Activated CD8-positive, alpha-beta memory T cell treated with anti-CD3 and anti-CD28 coated beads for 1 hour (primary cell): ENCODE measurements around the gene NDC1.
"Not testable (repeated sequence)": the region's sequence is repeated elsewhere in the genome, so short reads cannot be mapped to it uniquely, and the experiment has no call there.

Source experiments
- DNase-seq, 2 donors: peaks; one replicate each; pipeline ENCODE4 v3.0.0-alpha.2; 2020; ENCODE audit warnings: low read depth in 1 of 2; ENCODE audit errors: extremely low read depth in 1 of 2

The NDC1 gene

GRCh38 chr1:53769184-53769583 lies 68.9 kb downstream of the NDC1 start:
- DNase-seq: no peak

GRCh38 chr1:53766831-53767405 lies 71.2 kb downstream of the NDC1 start:
- DNase-seq: no peak

DNA sequence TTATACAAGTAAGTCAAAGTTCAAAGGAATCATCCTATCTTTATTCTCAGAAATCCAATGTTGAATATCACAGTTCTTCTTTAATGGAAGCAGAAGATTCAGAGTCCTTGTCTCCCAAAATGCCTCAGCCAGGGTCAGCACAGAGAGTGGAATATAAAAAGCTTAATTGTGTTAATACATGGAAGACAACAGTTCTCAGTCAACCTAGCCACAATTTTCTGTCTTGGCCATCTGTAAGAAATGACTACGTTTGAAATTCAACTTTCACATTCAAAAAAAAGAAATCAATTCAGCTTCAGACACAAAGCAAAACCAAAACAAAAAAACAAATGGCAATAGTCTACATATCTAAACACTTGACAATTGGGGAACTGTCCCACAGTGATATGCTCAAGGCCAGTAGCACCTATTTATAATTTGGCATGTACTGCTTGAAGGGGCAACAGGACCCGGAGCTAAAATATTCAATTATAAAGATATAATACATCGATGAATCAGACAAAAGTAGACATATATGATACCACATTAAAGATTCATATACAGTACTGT lies 71.8 kb downstream of the NDC1 start:
- no peak for DNase-seq

DNA sequence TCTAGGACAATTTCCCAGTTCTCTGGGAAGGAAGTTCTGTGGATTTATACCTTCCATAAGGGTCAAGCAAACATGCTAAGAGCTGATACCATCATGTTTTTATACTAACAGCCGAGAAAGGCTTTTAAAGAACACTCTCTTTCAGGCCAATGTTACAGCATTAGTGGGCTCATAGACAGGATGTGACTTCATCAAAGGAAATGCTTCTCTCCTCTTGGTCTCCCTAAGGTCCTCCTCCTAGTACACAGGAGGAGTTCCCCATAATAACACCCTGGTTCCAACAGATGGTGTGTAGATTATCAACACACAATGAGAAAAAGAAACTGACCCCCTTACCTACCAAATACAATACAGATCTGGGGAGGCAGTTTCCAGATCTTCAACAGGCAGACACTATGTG lies 72.4 kb downstream of the NDC1 start:
- no peak for DNase-seq

- DNase-seq: no peak
Observed at GRCh38 chr1:53763911-53764310, 74.2 kb downstream of the NDC1 start.

- DNase-seq: no peak
Observed at GRCh38 chr1:53763461-53763860, 74.6 kb downstream of the NDC1 start.

DNA sequence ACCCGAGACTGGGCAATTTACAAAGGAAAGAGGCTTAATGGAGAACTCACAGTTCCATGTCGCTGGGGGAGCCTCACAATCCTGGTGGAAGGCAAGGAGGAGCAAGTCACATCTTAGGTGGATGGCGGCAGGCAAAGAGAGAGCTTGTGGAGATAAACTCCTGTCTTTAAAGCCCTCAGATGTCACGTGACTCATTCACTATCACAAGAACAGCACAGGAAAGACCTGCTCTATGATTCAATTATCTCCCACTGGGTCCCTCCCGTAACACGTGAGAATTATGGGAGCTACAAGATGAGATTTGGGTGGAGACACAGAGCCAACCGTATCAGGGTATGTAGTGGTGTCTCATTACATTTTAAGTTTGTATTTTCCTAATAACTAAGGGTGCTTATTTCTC lies 77.6 kb downstream of the NDC1 start:
- not testable (repeated sequence) for DNase-seq

DNA sequence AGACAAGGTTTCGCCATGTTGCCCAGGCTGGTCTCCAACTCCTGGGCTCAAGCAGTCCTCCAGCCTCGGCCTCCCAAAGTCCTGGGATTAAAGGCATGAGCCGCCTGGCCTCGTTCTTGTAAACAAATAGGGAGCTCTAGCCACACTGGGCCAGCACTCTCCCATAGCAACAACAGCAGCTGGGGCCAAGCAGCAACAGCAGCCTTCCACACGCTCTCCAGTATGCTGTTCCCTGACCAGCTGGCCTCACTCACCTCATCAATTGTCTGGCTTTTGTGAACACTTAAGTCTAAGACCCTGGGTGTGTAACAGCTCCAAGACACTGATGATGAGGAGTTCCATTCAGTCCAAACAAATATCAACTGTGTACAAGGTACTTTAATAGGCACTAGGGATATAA lies 82.2 kb downstream of the NDC1 start:
- DNase-seq: no peak

DNA sequence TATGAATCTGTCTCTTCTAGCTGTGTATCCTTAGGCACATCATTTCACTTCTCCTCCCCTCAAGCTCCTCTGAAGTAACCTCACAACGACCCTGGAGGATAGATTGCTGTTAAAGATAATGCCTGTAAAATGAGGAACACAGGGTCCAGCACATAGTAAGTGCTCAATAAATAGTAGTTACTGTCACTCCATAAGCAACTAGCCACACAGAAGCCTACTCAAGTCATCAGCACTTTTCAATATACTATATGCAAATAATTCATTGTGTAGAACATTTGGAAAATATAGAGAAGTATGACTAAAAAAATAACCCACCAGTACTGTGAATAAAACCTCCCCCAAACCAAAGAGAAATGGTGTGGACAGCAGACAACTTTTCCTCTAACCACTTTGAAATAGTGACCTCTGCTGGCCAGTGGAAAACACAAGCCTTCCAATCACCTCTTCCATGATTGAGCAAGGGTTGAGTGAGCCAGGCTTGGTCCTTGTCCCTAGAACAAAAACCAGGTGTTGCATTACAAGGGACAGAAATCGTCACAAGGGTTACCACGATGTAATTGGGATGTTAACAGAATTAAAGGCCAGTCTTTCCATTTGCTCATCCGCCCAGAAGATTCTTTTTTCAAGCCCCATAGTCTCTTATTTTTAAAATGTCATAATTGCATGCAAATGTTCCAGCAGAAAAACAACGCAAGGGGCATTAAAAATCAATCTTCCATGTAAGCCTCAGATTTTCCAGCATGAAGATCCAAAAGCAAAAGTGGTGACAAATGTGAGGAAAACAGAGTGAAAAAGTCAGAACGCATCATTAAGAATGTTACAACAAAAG lies 83.4 kb downstream of the NDC1 start:
- DNase-seq: no peak

GRCh38 chr1:53752281-53752680 lies 85.8 kb downstream of the NDC1 start:
- DNase-seq: no peak

- DNase-seq: no peak
Observed at GRCh38 chr1:53747841-53748240, 90.3 kb downstream of the NDC1 start.

- no peak for DNase-seq
Observed at GRCh38 chr1:53740621-53741105, 97.4 kb downstream of the NDC1 start.

DNA sequence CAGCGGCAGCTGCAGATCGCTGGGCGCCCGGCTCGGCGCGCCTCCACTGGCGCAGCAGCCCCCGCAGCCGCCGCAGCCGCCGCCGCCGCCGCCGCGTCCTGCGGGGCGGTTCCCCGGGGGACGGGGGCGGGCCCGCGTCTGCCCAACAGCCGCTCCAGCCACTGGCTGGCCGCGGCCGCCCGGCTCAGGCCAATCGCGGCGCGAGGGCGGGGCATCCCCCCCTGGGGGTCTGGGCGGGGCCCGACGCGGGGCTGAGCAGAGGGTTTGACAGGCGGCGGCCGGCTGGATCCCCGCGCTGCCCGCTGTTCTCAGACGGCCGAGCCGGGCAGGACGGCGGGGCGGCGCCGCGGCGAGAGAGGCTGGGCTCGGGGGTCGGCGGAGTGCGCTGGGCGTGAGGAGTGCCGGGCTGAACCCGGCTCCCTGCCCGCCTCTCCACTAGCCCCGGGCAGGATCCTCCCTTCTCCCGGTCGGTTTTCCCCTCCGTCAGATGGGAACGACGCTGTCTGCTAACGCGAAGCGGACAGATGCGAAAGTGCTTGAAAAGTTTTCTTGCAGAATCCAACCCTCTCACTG lies 98.9 kb downstream of the NDC1 start, which contains the start of gene GLIS1:
GLIS1 (minus strand) TSS at position 56 of the 573 bp plus-strand sequence. CDS start 1,100 bp downstream, outside the sequence.
- no peak for DNase-seq

DNA sequence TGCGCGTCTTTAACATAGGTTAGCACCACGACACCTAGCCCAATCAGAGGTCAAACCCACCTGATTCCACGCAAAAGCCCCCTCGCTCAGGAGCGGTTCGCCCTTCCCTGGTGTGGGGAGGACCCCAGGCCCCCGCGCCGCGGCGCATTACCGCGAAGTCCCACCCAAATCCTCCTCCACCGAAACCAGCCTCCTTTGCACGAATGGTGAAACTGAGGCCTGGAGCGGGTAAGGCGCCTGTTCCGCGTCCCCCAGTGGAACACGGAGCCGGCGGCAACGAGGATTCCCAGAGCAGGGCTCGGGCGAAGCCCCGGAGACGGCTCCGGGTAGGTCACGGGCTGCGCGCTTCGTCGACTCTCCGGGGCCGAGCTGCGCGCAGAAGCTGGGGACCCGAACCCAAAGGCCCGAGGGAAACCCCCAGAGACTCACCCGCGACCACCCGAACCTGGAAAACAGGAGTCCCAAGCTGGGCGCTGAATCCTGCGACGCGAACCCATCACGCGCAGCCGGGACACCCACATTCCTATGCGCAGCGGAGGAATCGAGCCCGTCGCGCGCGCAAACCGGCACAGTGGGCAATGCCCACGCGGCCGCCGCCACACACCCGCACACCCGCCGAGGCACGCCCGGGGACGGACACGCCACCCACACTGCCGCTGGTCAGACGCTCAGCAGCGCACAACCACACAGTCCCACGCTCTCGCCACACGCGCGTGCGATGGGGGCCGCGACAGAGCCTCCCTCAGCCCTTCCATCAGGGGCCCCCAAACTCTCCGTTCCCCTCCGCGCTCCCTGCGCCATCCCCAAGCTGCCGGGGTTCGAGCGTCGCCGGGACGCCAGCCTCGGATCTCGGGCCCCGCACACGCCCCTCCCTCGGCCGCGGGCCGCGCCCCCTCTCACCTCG lies 99.6 kb downstream of the NDC1 start:
- no peak for DNase-seq

DNA sequence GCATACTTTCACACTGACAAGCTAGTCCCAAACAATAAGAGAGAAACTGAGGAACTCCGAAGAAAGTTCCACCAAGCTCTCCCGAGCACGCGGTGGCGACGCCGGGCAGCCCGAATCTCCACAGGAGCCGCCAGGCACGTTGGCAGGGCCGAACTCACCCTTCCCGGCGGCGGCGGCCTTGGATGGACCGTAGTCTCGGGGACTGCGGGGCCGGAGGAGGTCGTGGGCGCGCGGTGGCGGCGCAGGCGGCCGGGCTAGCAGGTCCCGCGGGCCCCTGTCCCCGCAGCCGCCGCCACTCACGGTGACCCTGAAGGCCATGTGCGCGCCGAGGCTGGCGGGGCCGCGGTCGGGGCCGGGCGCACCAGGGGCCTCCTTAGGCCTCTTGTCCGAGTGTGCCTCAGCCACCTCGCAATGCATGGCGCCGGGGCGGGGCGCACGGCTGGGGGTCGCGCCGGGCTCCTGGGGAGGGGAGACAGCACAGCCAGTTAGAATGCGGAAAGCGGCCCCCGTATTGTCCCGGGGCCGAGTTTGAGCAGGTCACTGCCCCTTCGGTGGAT lies 100.4 kb downstream of the NDC1 start:
- no peak for DNase-seq

- no peak for DNase-seq
Observed at GRCh38 chr1:53736290-53736689, 101.8 kb downstream of the NDC1 start.

DNA sequence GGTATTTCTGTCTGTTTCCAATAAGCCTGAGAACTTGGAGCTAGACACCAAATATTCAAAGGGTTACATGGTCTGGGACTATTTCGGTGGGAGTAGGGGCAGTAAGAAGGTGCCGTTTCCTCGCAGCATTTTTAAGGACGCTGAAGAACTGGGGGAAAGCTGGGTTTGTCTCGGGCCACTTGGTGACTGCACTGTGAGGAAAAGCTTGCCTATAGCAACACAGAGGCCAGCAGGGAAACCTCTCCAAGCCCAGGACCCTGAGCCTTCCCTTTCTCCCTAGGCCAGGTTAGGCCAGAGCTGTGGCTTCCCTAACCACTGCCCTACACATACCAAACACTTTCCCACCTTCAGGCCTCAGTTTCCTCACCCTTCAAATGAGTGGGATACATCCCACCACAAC lies 102.4 kb downstream of the NDC1 start:
- no peak for DNase-seq

DNA sequence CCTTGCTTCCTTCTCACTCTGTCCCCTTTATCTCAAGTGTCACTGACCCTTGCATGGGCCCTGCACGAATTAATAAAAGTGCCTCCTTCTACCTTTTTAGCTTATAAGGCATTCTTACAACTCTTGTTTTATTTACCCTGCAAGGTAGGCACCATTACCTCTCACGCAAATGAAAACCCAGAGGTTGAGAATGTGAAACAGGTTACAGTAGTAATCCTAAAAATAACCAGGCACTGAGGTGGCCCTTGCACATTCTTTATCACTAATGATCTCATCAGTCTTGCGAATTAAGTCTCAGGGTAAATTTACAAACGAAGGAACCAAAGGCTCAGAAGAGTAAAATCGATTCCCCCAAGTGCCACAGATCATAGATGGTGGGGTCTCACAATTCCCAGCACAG lies 102.8 kb downstream of the NDC1 start:
- DNase-seq: no peak

DNA sequence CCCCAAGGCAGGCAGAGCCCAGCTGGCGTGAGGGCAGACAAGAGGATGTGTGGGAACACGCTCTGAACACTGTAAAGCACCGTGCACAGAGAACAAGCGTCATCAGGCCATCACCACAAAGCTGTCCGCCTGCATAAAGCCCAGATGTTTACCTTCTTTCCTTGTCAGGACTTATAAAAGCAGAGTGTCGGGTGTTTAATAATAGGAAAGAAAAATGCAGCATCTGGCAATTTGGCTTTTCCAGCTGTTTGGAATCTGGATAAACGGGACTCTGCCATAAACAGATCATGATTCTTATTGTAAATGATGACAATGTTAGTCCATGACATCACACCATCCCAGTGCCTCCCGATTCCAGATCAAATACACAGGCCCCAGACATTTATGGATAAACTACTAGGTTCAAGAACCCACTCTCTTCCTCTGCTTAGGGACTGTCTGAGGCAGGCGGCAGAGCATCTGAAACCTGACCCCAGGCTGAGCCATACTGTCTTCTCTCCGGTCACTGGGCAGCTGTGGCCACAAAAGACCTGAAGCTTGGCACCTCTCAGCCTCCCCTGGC lies 103.4 kb downstream of the NDC1 start:
- DNase-seq: no peak
